HG03457 (cell line): ENCODE results near the gene UBE2E3.

Experiments used
- ATAC-seq: cut with Tn5 transposase; IDR thresholded peaks from one replicate; pipeline ENCODE4 v1.9.1; 2021; ENCODE audit warnings: moderate number of reproducible peaks; ENCODE audit not compliant: unreplicated experiment

The UBE2E3 gene

GRCh38 chr2:180980106-180980942, at the start of gene UBE2E3:
UBE2E3 (plus strand) TSS chr2:180980605; CDS start chr2:180982043, 1,438 bp downstream.
- peak; percentile 68 for ATAC-seq

GRCh38 chr2:180931841-180932240, 48.6 kb upstream of the UBE2E3 start:
- ATAC-seq = no peak

GRCh38 chr2:180933332-180933731, 47.1 kb upstream of the UBE2E3 start:
- ATAC-seq = no peak

- no peak for ATAC-seq
These were observed 45.5 kb upstream of the UBE2E3 start for GRCh38 chr2:180934911-180935310.

- ATAC-seq = peak; percentile 82
These were observed 42.9 kb upstream of the UBE2E3 start for GRCh38 chr2:180937480-180937879.

GRCh38 chr2:180938451-180938850, 42.0 kb upstream of the UBE2E3 start:
- ATAC-seq = peak; percentile 71

- ATAC-seq = no peak
These were observed 37.1 kb upstream of the UBE2E3 start for GRCh38 chr2:180943275-180943674.

- no peak for ATAC-seq
These were observed 36.0 kb upstream of the UBE2E3 start for GRCh38 chr2:180944372-180944771.

- no peak for ATAC-seq
These were observed 33.2 kb upstream of the UBE2E3 start for GRCh38 chr2:180947208-180947689.

- no peak for ATAC-seq
These were observed 30.5 kb upstream of the UBE2E3 start for GRCh38 chr2:180949896-180950295.

- no peak for ATAC-seq
These were observed 28.3 kb upstream of the UBE2E3 start for GRCh38 chr2:180952082-180952481.

GRCh38 chr2:180952731-180953336, 27.6 kb upstream of the UBE2E3 start:
- no peak for ATAC-seq

GRCh38 chr2:180953550-180953949, 26.9 kb upstream of the UBE2E3 start:
- no peak for ATAC-seq

GRCh38 chr2:180955101-180955500, 25.3 kb upstream of the UBE2E3 start:
- ATAC-seq = no peak

GRCh38 chr2:180959787-180960186, 20.6 kb upstream of the UBE2E3 start:
- no peak for ATAC-seq

- ATAC-seq = no peak
These were observed 19.4 kb upstream of the UBE2E3 start for GRCh38 chr2:180960982-180961381.

GRCh38 chr2:180962727-180963314, 17.6 kb upstream of the UBE2E3 start:
- ATAC-seq = no peak

- ATAC-seq = no peak
These were observed 14.0 kb upstream of the UBE2E3 start for GRCh38 chr2:180966378-180966777.

- no peak for ATAC-seq
These were observed 11.3 kb upstream of the UBE2E3 start for GRCh38 chr2:180969124-180969523.

- ATAC-seq = no peak
These were observed 10.4 kb upstream of the UBE2E3 start for GRCh38 chr2:180970016-180970415.

GRCh38 chr2:180971811-180972210, 8.6 kb upstream of the UBE2E3 start:
- ATAC-seq = no peak

GRCh38 chr2:180975585-180975984, 4.8 kb upstream of the UBE2E3 start:
- no peak for ATAC-seq
